Activated CD4-positive, alpha-beta T cell treated with anti-CD3 and anti-CD28 coated beads, Interleukin-2, Interleukin-6, amounts not matched to agents 100 ng/mL and 50 ng/mL, durations not matched to agents 16 hours and 8 hours (primary cell): ENCODE data around the gene DISC1.
"Not testable (repeated sequence)": the region's sequence is repeated elsewhere in the genome, so short reads cannot be mapped to it uniquely, and the experiment has no call there.

Source experiments
- DNase-seq: peaks from one replicate; pipeline ENCODE4 v3.0.0-alpha.2; 2020

Gene DISC1

DNA sequence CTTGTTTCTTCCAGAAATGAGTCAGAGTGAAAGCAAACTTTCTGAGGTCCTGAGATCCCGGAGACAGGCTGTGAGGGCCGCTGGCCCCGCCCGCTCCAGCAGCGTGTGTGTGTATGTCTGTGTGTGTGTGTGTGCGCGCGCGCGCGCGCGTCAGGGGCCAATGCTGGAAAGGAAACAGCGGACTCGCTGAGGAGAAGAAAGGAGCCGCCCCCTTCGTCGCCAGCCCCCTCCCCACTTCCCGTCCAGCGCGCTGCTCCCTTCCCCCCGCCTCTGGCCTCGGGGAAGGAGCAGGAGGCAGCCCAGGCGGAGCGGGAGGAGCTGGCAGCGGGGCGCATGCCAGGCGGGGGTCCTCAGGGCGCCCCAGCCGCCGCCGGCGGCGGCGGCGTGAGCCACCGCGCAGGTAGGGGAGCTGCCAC, at the start of gene DISC1:
DISC1 (plus strand) TSS at position 256 of the 416 bp plus-strand sequence; CDS start at position 334, 78 bp downstream.
- DNase-seq = peak; percentile 82

- DNase-seq = no peak
These were observed 49.5 kb upstream of the DISC1 start for GRCh38 chr1:231576804-231577718.

- no peak for DNase-seq
These were observed 45.7 kb upstream of the DISC1 start for GRCh38 chr1:231580874-231581273.

DNA sequence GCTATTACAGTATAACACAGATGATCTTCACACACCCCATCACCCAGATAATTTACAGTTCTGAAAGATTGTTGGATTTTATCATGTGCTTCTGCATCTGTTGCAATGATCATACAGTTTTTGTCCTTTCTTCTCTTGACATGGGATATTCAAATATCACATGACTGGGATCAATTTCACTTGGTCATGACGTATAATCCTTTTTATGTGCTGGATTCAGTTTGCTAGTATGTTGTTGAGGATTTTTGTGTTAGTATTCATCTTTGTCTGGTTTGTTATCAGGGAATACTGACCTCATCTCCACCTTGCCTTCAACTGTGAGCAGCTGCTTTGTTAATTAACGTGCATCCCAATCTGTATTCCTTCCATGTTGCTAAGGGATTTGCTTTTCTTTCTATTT, 44.7 kb upstream of the DISC1 start:
- no peak for DNase-seq

- DNase-seq = no peak
These were observed 43.2 kb upstream of the DISC1 start for GRCh38 chr1:231583376-231583775.

- peak; percentile 20 for DNase-seq
These were observed 42.5 kb upstream of the DISC1 start for GRCh38 chr1:231584117-231584516.

DNA sequence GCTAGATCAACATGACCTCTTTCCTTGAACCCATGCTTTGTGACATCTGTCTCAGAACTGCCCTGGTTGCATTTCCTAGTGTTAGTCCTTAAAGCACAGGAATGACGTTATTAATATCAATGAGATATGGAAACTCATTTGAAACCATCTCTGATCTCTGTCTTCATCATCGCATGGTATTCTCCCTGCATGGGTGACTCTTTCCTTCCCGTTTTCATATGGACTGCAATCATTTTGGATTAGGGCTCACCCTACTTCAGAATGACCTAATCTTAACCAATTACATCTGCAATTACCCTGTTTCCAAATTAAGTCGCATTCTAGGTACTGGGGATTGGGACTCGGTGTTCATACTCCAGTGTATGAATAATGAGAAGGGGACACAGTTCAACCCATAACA, 41.7 kb upstream of the DISC1 start:
- DNase-seq = no peak

DNA sequence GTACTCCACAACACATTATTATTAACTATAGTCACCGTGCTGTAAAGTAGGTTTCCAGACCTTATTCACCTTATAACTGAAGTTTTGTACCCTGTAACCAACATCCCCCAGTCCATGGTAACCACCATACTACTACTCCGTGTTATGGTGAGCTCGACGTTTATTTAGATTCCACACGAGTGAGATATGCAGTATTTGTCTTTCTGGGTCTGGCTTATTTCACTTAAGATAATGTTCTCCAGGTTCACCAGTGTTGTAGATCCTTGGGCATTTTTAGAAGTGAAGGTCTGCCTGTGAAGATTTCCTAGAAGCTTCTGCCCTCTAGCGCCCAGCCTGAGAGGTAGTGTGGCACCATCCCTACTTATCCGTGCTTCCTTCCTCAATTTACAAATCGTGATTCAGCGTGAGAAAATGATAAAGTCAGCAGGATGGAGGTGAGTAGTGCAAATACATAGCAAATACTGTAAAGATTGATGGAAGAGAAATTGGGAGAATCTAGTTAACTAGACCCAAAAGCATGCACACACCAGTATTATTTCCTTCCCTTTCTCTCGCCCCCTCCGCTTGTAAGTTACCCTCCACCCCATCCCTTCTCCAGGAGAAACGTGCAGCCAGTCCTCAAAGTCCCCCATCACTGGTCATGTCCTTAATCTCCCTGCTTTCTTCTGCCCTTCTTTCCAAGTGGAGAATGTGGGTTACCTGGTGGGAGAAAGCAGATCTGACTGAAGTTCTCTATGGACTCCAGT, 36.0 kb upstream of the DISC1 start:
- DNase-seq = peak; percentile 61

- no peak for DNase-seq
These were observed 35.1 kb upstream of the DISC1 start for GRCh38 chr1:231591466-231591865.

DNA sequence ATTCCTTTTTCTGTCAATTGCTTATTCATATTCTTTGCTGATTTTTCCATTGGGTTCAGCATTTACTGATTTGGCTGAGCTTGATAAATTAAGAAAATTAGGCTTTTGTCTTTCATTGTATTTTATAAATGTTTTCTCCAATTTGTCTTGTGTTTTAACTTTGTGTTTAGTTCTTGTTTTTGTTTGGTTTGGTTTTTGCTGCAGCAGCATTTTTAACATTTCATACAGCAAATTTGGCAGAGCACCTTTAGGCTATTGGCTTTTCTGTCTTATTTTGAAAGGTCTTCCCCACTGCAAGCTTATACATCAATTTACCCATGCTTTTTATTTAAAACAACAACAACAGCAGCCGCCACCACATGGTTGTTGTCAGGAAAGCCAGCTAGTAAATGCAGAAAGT, 33.8 kb upstream of the DISC1 start:
- DNase-seq = no peak

GRCh38 chr1:231593264-231593663, 33.3 kb upstream of the DISC1 start:
- DNase-seq = not testable (repeated sequence)

- no peak for DNase-seq
These were observed 32.5 kb upstream of the DISC1 start for GRCh38 chr1:231594123-231594522.

DNA sequence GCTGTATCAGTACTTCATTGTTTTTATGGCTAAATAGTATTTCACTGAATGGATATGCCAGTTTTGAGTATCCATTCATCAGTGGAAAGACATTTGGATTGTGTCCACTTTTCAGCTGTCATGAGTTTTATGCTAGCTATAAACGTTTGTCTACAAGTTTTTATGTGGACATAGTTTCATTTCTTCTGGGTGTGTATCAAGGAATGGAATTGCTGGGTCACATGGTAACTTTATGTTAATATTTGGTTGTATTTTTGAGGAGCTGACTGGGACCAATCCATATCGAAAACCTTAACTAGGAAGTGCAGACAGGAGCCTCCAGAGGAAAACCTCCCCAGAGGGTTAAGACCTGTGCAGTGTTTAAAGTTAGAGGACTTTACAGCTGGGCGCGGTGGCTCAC, 31.8 kb upstream of the DISC1 start:
- no peak for DNase-seq

GRCh38 chr1:231596337-231596791, 30.2 kb upstream of the DISC1 start:
- DNase-seq = no peak

- no peak for DNase-seq
These were observed 28.6 kb upstream of the DISC1 start for GRCh38 chr1:231597971-231598370.

DNA sequence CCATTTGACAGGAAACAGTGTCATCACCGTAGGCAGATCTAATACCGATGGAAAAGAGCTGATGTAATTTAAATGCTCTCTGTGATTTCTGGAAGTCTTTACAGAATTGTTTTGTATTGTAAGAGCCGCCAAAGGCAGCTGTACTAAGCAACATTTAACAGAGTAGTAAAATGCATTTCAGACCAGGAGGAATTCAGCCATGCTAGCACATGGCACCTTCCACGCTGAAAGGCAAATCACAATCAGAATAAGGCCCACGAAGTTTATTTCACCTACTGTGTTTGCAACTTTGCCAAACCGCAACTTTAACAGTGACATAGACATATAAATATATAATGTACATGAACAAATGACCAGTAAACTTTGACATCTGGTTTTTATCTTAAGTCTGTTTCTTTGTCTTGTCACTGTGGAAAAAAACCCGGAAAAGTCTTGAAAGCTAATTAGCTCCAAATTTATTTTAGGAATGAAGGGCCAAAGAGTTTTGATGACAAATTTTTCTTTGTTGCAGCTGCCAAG, 26.1 kb upstream of the DISC1 start:
- DNase-seq = no peak

GRCh38 chr1:231601824-231602672, 24.5 kb upstream of the DISC1 start:
- DNase-seq = no peak

- DNase-seq = no peak
These were observed 24.0 kb upstream of the DISC1 start for GRCh38 chr1:231602673-231602984.

DNA sequence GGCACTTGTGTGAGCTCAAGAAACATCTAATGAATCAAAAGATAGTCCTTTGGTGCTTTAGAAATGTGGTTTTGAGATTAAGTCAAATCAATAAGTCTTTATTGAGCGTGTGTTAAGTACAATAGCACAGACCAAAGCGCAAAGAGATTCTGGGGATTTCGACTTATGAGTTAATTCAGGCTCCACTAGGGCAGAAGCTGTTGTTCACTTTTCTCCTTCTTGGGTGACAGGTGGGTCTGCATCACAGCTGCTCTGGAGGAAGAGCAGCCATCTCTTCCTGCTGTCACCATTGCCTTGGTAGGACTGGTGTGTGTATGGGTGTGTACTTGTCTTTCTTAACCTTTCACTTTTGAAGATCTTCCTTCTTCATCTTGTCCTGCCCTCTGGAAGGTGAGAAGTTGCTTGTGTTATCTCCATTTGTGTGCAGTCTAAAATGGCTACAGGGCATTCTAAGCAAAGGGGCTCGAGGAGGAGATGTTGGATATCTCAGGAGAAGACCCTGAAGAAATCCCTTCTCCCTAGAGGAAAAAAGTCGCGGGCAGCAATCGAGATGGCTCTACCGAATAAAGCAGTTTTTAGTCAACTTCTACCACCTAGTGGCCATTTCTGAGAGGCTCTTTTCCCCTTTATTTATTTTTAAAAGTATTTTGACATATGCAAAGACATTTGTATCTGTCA, 22.9 kb upstream of the DISC1 start:
- DNase-seq = peak; percentile 72

GRCh38 chr1:231604276-231604621, 22.3 kb upstream of the DISC1 start:
- no peak for DNase-seq

GRCh38 chr1:231605149-231606100, 21.2 kb upstream of the DISC1 start:
- no peak for DNase-seq
